Fibroblast of the conjunctiva (primary cell): Measurements from ENCODE around the gene TOP3B.
"Not testable (repeated sequence)": the region's sequence is repeated elsewhere in the genome, so short reads cannot be mapped to it uniquely, and the experiment has no call there.

Source experiments
- DNase-seq: peaks from one replicate; pipeline ENCODE4 v3.0.0-alpha.2; 2010; ENCODE audit warnings: low read depth

TOP3B gene

GRCh38 chr22:21944871-21945270, 37.7 kb downstream of the TOP3B start:
- no peak for DNase-seq

DNA sequence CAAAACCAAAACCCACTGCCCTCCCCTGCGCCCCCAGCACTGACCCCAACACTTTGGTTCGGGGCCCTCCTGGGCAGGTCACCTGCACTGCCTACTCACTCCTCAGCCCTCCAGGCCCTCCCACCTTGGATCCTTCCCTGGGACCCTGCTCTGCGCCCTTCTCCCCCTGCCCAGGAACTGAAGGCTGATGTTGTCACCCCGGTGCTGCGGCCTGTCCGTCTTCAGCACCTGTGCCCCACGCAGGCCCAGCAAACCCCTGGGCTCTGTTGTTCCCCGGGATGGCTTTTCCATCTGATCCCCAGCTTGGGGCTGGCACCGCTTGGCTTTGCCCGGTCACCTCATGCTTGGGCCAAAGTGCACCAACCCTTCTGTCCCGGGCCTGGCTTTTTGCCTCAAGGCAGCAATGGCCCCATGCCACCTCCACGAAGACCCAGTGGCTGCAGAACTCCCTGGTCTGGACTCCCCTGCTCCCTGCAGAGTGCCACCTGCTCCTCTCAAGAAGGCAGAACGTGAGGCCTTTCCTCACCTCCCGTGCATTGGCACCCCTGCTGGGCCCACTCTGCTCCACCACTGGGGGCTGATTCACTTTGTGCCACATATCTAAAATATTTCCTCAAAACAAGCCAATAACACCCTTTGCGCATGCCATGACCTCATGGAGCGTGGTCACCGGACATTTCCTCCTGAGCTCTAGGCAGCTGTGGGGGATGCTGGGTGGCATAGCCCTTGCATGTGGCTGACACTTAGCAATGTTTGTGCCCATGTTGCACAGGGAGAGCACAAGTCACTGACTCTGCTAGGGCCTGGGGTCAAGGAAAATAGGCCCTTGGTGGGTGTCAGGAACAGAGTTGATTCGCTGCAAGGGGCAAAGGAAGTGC, 38.8 kb downstream of the TOP3B start:
- DNase-seq: no peak

DNA sequence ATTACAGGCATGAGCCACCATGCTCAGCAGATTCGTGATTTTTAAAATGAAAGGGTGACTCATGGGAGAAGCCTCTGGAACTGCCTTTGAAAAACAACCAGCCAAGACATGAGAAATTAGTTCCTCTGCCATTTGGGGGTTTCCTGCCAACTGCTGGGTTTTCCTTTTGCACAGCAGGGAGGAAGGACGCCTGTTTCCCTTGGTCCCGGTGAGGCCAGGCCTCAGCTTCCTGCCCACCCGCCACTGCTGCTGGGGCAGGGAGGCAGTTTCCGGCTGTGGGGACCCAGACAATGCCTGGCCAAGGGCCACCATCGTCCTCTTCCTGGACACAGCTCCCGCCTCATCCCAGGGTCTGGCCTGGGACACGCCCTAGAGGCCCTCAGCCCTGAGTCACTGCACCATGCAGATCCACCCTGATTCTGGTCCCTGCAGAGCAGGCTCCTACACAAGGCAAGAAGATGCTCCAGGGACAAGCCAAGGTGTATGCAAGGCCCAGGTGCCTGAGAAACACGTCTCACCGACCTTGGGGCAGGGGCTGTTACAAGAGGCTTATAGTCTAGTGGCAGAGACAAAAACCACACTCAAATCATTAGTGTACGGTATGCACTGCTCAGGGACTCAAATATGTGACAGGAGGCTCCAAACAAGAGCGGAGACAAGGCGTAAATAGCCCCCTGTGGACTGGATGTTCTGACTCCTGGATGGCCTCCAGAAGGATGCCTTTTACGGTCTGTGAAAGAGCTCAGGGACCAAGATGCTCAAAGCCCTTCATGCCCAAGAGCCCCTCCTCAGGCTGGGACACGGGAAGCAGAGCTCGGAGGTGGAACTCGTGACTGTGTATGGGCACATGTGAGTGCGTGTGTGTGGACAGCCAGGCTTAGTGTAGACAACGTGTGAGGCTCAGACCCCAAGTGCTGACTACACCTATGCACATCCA, 39.9 kb downstream of the TOP3B start:
- peak; percentile 52 for DNase-seq

GRCh38 chr22:21941921-21942320, 40.7 kb downstream of the TOP3B start:
- DNase-seq: no peak

- DNase-seq: no peak
Measured at GRCh38 chr22:21940521-21940920, 42.1 kb downstream of the TOP3B start.

- not testable (repeated sequence) for DNase-seq
Measured at GRCh38 chr22:21939935-21940334, 42.7 kb downstream of the TOP3B start.

- no peak for DNase-seq
Measured at GRCh38 chr22:21939461-21939913, 43.1 kb downstream of the TOP3B start.

DNA sequence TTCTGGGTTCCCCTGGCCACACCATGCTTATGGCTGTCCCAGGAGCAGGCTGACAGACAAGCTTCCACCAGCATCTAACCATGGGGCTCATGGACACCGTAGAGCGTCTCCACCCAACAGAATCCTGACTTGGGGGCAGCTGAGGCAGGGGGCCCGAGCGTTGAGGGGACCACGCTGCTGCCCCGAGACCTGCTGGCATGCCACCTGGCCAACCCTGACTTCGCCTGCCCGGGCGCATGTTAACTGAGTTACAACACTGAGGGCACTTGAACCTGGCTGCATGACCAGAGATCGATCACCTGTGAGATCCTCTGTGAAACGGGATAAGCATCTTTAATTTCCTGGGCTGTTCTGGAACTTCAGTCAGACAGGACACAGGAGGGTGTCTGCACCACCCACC, 43.7 kb downstream of the TOP3B start:
- DNase-seq: no peak

- DNase-seq: peak; percentile 83
Measured at GRCh38 chr22:21938071-21938822, 44.3 kb downstream of the TOP3B start.

DNA sequence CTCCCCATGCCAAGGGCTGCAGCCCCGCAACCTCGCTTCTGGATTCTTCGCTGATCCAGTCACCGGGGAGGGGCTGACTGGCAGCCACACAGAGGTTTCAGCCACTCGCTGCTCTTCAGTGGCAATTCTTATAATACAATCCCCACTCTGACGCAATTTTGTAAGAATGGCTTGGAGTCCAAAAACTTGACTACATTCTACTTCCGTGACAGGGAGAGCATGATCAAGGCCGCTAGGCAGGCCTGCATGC, 44.8 kb downstream of the TOP3B start:
- DNase-seq: peak; percentile 88

DNA sequence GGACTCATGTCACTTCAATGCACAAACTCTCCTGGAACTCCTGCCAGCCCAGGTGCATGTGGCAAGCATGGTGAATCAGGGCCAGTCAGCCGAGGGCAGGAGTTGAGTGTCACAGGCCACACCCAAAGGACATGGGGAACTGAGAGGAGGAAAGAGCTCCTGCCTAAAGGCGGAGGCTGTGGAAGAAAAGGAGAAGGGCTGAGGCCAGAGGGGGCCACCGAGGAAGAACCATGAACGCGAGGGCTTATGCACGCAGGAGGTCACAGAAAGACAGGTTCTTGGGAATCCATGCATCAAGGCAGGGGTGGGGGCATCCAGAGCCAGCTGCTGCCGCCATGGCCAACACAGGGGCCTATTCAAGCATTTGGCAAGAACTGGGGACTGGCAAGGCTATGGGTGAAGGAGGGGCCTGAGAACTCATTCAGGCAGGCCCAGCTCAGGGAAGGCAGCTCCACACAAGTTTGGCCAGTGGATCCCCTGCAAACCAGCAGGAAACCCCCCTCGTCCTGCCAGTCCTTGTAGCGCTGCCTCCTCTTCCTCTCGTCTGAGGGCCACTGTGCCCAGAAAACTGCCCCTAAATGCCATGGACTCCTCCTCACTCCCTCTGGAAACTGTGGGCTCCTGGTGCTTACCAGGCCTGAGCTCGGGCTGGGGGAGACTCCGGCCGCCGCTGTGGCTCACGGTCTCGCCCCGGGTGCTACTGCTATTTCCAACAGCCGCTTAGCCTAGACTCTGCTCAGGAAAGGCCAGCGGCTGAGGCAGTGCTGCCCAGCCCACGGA, 45.4 kb downstream of the TOP3B start:
- no peak for DNase-seq

DNA sequence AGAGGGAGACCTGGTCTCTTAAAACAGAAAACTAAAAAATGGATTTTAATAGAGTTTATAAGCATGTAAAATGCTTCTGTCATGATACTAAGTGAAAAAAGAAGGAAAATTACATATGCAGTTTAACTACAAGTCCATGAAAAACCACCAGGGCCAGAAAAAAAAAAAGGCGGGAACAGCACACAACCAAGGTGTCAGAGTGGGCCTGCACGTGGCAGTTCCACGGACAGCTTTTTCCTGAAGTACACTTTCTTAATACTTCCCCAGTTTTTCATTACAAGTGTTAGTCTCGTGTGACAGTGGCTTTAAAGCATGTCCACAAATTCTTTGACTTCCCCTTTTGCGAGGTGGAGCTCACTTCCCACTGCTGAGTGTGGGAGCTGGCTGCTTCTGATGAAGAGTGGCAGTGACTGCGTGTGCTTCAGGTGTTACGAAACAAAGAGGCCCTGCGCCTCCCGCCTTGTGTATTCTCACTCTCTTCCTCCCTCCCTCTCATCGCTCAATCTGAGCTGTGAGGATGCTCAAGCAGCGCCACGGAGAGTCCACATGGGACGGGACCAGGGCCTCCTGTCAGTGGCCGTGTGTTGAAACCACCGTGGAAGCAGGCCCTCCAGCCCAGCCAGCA, 46.3 kb downstream of the TOP3B start:
- no peak for DNase-seq

- no peak for DNase-seq
Measured at GRCh38 chr22:21933910-21934309, 48.7 kb downstream of the TOP3B start.

DNA sequence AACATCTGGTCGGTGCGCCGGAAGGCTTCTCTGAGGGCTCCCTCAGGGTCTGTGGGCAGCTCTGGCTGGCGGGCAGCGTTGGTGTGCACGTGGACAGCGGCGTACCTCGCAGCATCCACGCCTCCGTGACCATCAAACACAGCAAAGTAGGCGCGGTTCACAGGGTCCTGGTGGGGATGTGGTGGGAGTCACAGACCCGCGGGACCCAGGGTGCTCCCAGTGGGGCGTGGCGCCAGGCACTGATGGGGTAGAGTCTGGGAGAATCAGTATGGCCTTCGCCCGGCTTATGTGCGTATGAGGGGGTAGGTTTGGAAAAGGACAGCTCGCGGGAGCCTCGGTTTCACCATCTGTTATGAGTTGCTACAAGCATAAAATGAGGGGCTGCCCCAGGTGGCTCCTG, 49.2 kb downstream of the TOP3B start:
- no peak for DNase-seq

DNA sequence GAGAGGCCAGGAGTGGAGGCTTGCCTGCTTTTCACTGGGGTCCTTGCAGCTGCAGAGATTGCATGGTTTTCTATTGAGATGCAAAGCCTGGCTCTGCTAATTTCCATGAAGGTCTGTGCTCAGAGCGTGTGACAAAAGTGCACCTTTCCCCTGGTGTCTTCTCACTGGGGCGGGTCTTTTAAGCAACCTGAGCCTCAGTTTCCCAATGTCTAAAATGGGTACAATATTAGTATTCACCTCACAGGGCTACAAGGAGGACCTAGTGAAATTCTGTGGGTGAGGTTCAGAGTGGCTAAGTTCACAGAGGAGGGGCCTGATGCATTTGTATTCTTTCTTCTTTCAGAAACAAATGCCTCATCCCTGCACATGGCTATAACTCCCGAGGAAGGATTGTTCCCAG, 50.2 kb downstream of the TOP3B start:
- DNase-seq: no peak

DNA sequence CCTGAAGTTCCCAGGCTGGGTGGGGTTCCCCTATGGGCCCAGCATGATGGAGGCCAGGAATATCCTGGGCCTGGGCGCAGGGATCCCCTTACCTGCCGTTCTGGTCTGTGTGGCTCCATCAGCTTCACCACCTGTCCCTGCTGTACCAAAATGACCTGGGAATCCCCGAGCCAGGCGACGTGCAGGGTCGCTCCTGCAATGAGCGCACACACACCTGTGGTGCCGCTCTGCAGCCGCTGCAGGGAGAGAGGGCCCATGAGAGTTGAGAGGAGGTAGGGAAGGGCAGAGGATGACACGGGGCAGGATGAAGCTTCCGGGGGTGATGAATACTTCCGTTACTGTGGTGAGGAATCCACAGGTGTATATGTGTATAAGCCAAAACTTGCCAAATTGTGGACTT, 51.5 kb downstream of the TOP3B start:
- DNase-seq: no peak

GRCh38 chr22:21929253-21929652, 53.3 kb downstream of the TOP3B start:
- no peak for DNase-seq

GRCh38 chr22:21928048-21928447, 54.5 kb downstream of the TOP3B start:
- DNase-seq: no peak

DNA sequence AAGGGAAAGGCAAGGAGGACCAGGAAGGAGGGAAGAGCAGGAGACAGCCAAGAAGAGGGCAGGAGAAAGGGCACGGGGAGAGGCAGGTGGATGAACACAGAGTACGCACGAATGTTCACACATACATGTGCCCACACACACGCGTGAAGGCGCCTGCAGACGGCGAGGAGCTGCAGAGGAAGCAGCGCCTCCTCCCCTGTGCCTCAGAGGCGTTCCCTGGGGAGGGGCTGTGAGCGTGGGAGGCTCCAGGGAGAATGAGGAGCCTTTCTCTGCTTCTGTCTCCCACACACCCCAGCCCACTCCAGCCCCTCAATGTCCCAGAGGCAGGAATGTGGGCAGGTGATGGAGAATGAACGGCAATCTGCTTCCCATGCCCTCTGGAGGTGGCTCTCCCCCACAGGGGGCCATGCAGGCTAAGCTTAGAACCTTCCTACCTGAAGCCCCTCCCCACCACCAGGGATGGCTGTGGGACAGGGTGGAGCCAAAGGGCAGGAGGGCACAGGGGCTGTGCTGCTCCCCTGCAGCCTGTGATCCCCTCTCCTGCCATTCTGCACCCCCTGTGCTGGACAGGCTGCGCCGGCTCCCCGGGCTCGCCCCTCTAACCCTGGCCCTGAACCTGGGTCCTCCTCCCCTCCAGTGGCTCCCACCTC, 55.3 kb downstream of the TOP3B start:
- DNase-seq: no peak

- DNase-seq: no peak
Measured at GRCh38 chr22:21926728-21927127, 55.9 kb downstream of the TOP3B start.

- DNase-seq: no peak
Measured at GRCh38 chr22:21923163-21923561, 59.4 kb downstream of the TOP3B start.
